Activated T-cell treated with anti-CD3 and anti-CD28 coated beads, Interleukin-2, amount 50 U/mL, for 4 hours (primary cell): Measurements from ENCODE around the gene GHDC. TPM values are rescaled to one million over a fixed set of nuclear protein-coding genes. Genes with fewer than 3 reads are reported as not detected.

Experiments
- total RNA-seq, 3 donors: library from RNA; stranded (reverse); gene quantifications; one replicate each; pipeline ENCODE4 v1.2.1, GENCODE V29; 2021

Gene GHDC
- total RNA-seq, 3 donors from 2014 or later = 24.0 to 24.9 (median 24.7) TPM

Other genes with a start within 250 kb of the GHDC start
- 10 to 100 TPM; 70.0 to 80.0 (median 78.3) TPM for gene CNP, start 227.7 kb downstream of the GHDC start, total RNA-seq
- gene DNAJC7, start 177.1 kb downstream of the GHDC start, total RNA-seq = 100 to 1,000 TPM; 144 to 154 (median 147) TPM
- gene NKIRAS2, start 174.4 kb downstream of the GHDC start, total RNA-seq = 10 to 100 TPM; 33.4 to 35.8 (median 34.2) TPM
- gene C17orf113, start 143.9 kb downstream of the GHDC start, total RNA-seq = under 1 TPM in 2 of 3 donors, not detected in 1; 0.08 to 0.13 TPM
- gene ZNF385C, start 96.0 kb downstream of the GHDC start, total RNA-seq = under 1 TPM in 2 of 3 donors, not detected in 1; 0.29 to 0.43 TPM
- gene DHX58, start 81.8 kb downstream of the GHDC start, total RNA-seq = 1 to 10 TPM; 2.0 to 8.4 (median 6.9) TPM
- gene KAT2A, start 73.1 kb downstream of the GHDC start, total RNA-seq = 10 to 100 TPM; 70.1 to 92.5 (median 82.4) TPM
- under 1 TPM in 1 of 3 donors, not detected in 2; 0.10 TPM for gene HSPB9, start 71.7 kb downstream of the GHDC start, total RNA-seq
- 10 to 100 TPM; 76.5 to 81.0 (median 79.1) TPM for gene RAB5C, start 39.5 kb downstream of the GHDC start, total RNA-seq
- gene KCNH4, start 13.4 kb downstream of the GHDC start, total RNA-seq = 1 to 10 TPM; 2.2 to 2.6 (median 2.6) TPM
- not detected for gene HCRT, start 9.0 kb downstream of the GHDC start, total RNA-seq
- gene STAT5B, start 81.9 kb upstream of the GHDC start, total RNA-seq = 10 to 100 TPM; 62.9 to 86.7 (median 71.9) TPM
- gene STAT5A, start 94.0 kb upstream of the GHDC start, total RNA-seq = 100 to 1,000 TPM; 193 to 264 (median 220) TPM
- gene STAT3, start 193.9 kb upstream of the GHDC start, total RNA-seq = 100 to 1,000 TPM; 172 to 175 (median 173) TPM
- gene CAVIN1, start 228.8 kb upstream of the GHDC start, total RNA-seq = 1 to 10 TPM in 1 of 3 donors, under 1 TPM in 2; 0.76 to 1.1 (median 0.92) TPM